HG03457 (cell line): ENCODE measurements around the gene SERPINI1.

ENCODE experiments used
- ATAC-seq: cut with Tn5 transposase; IDR thresholded peaks from one replicate; pipeline ENCODE4 v1.9.1; 2021; ENCODE audit warnings: moderate number of reproducible peaks; ENCODE audit not compliant: unreplicated experiment

SERPINI1 gene

DNA sequence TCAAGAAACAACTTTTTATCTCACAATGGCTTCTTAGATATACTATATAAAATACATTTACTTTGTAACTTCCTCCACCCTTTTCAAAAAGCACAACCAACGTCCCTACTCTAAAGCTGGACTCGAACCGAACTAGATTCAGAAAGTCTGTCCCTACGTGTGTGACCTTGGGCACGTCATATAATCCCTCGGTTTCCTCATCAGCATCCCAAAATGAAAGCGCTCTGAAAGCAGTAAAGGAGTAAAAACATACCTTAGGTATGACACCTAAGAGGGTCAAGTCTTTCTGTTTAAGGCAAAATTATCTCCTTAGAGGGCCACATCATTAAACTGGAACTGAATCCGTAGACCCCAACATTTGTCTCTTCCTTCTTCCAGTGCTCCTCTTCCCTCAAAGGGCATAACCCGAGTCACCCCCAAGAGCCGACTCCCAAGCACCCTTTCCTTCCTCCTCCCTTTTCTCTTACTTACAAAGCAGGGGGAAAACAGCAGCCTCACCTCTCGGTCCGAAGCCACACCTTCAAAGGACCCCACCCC, 1.5 kb upstream of the SERPINI1 start:
- ATAC-seq, result no peak

DNA sequence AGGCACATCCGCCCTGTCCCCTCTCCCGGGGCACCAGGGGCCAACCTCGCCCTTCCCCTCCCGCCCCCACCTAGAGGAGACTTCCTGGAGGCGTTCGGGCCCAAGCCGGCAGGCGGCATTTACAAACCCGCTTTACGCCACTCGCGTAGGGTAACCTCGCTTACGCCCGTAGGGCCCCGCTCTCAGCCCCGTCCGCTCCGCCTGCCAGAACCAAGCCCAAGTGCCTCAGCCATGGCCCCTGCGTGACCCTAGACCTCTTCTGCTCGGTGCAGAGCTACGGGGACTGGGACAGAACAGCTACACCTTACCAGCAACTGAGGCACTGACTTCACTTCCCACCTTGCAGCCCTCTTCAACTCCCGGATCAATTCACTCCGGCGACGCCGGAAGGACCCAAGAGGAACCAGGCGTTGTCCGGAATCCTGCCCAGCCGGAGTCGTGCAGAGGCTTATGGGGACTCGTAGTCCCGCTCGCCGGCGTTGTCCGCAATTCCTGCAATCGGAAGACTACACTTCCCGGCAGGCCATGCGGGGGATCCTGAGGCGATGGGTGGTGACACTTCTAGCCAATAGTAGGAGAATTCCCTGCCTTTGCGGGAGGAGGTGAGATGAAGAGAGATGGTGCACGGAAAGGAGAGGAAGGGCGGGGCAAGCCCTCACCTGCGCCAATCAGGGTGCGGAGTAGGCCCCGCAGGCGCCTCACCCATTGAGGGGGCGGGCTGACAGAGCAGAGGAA, 856 bp upstream of the SERPINI1 start, which contains the start of gene PDCD10:
TSS of gene PDCD10 (minus strand) at position 395 of the 735 bp plus-strand sequence. CDS start 14,735 bp downstream, outside the sequence.
- peak; percentile 90 for ATAC-seq

DNA sequence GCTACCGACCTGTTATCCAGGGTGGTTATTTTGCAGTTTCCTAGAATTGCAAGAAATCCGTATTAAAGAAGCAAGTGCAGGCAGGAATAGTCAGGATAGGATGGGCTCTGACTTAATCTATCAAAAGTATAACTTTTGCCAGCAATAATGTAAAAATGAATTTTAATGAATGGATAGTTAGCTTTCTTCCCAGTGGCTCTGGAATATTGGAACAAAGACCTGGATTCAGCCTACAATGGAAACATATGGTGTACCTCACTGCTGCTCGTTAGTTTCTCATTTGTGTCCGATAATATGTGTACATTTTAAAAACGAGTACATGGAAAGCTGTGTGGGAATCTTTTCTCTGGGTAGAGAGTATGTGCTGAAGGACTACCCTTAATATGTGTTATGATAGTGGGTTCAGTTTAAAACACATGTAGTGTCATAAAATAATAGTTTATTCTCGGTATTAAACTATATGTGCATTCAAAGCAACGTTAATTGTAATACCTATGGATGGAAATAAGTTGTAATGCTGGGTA, 805 bp downstream of the SERPINI1 start:
- ATAC-seq, result no peak

DNA sequence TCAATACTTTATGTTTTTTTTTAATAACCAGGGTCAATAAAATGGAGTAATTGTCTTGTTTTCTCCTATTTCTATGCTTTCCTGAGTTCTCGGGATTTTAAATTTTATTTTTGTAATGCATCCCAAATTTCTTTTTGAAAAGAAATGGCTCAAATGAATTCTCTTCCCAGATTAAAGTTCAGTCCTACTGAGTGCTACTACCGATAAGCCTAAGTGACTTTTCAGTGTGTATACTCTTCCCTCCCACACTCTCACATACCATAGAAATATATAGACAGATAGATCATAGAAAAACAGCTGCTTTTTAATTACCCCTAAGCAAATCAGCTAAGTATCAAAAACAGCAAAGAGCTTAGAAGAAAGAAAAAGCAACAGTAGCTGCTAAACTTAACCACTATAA, 1.5 kb downstream of the SERPINI1 start:
- no peak for ATAC-seq

DNA sequence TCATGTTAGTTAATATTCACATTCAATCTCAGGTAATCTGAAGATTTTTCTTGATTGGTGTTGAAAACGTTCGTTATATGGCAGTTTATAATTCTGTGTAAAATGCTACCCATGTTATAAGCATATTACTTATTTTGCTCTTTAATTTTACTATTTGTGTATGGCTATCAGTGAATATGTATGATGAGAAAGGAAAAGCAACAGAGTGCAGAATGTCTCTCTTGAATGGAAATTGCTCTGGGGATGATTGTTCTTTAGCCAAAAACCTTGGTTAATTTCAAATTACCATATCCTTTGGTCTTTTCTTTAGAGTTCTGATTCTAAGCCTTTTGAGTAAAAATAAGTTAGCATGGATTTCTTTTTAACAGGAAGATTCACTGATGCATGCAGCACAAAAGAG, 2.5 kb downstream of the SERPINI1 start:
- ATAC-seq, result no peak

DNA sequence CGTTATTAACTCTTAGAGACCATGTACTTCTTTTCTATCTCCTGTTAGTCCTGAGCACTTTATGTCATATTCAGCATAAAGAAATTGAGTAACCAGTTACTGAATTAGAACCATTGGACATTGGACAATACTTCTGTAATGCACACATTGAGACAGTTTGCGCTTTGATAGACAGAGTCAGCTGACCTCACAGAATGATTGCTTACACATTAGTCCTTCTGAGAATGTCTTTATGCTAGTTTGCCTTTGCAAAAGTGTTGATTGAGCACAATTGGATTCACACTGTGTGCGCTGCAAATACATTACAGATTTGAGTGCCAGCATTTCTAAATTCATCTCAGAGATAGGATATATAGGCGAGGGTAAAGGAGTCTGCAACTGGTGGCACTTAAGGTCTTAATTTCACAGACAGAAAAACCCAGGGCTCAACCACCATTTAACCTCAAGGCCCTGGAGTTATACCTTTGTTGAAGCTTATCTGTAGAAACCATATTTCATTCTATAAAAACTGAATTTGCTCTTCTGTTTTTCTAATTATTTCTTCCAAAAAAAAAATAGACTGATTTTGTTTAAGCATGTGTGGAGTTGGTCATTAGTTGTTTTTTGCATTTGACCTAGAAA, 3.8 kb downstream of the SERPINI1 start:
- no peak for ATAC-seq

DNA sequence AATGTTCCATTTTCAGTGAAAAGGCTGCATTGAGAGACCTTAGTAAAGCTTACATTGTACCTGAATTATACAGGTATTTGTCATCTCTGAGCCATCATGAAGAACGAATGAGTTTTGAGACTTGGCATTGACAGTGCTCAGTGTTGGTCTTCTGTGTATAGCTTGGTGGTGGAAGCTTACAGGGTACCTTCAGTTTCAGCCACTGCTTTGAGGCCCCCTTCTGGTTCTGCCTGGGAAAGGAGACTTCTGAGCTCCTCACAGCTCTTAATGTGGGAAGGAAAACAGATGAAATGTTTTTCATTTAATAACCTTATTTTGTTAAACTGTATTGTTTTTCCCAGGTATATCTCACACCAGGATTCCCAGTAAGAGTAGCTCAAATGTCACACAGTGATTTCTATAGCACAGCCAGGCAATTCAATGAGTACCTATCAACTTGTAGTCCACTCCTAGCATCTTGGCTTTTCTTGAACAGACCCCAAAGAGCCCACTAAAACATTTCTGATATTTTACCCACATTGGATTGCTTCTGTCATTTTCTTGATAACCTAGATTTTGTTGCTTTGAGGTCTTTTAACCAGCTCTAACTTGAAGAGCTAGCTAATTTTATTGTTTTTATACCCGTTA, 5.6 kb downstream of the SERPINI1 start:
- ATAC-seq, result peak; percentile 88

DNA sequence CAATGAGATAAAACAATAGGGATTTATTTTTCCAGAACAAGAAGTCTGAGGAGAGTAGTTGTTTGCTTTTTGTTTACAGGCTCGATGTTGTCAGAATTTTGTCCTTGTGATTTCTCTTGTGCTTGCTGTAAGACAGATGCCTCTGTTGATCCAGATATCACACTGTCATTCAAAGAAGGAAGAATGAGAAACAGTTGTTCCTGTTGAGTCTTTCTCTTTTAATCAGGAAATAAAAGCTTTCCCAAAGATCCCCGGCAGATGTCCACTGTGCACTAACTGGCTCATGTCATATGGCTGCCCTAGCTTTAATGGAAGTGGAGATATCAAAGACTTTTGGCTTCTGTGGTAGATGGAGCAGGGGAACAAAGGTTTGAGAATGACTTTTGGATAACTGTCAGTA, 6.8 kb downstream of the SERPINI1 start:
- no peak for ATAC-seq

DNA sequence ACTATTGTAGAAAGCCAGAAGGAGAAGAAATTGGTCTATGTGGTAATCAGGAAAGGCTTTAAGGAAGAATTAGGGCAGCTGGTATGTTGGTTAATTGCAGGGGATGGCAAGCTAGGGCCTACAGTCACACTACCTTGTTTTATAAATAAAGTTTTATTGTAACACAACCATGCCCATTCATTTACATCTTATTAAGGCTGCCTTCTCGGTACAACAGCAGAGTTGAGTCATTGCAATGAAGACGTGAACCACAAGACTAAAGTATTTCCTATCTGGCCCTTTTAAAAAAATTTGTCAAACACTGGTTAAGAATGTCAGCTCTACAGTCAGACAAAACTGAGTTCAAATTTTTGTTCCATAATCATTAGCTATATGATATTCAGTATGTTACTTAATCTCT, 8.3 kb downstream of the SERPINI1 start:
- ATAC-seq, result no peak

DNA sequence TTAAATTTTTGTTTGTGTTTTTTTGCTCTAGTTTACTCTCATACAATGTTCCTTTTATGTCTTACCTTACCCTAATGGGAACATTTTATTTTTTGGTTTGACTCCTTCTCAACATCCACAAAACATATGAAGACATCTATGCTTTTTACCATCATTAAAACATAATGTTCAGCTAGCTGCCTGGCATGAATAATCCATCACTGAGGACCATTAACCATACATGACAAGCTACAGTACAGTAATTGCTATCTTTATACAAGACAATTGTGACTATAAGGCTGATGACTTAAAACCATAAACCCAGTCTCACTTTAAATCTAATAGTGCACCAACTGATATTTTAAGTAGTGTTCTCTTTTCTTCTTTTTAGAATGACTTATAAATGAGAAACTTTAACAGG, 13.7 kb downstream of the SERPINI1 start:
- ATAC-seq, result no peak

DNA sequence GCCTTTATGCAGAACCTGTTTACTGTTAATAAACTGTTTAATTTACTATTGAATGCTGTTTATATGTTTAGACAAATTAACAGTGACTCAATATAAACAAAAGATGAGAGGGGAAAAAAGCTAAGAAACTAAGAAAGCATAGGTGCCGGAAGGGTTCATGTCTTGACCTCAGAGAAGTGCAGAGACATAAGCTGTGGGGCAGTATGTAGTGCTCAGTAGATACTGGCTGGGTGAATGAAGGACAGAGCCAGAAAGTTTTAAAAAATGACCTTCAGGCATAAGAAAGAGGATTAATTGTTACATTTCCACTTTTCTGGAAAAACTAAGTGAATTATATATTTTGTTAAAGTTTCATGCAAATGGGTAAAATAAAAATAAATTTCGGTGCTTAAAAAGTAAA, 14.2 kb downstream of the SERPINI1 start:
- ATAC-seq, result no peak

DNA sequence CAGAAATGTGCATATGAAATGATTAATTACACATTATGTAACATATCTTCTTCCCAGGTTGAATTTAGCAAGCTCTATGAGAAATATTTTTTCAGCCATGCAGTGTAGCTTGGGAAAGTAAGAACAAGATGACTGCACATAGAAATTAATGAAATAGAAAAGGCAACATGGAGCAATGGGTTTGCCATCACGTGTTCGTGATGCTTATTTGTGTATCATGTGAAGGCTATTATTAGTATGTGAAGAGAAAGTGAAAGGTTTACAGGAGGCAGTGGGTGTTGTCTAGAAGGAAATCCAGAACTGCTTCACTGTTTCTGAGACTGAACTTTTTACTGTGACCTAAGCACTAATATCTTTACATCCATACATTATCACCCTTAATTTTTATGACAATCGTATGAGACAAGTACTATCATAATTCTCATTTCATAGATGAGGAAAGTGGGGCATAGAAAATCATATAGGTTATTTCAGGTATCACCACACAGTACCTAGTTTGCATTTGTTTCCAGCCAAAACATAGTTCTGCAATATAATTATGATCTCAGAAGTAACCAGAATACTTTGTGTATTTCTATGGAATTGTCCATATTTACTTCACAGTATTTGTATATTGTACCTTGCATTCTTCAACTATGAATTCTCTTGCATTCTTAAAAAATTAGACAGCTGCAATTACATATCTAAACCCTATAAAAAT, 14.9 kb downstream of the SERPINI1 start:
- peak; percentile 98 for ATAC-seq

DNA sequence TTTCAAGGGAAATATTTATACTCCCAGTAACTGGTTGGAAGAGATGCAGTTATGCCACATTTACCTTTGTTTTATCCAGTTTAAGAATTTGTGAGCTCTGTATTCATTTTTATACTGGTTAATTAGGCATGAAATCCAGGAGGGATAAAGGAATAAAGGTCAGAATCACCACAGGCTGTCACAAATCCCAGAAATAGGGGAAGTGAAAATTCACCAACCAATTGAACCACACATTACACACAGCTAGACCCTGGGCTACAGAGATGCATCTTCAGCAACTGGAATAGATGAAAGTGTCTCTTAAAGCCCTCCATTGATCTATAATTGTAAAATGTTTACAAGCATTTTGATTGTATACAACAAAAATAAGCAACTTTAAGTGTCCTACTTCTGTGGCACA, 18.5 kb downstream of the SERPINI1 start:
- no peak for ATAC-seq

DNA sequence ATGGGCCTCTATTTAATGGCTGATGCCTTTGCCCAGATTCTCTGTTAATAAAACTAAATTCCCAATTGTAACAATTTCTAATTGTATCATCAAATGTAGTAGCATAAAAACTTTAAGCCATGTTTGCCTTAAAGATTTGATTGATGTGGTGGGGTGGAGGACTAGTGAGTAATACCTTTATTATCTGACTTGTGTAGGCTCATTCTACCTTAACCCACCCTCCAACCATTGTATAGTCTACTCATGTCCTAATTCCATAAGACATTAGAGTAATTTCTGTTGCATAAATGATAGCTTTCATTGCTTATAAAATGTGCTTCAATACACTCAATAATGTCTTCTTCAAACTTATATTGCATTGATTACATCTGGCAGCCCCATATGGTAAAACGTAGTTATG, 25.8 kb downstream of the SERPINI1 start:
- no peak for ATAC-seq

DNA sequence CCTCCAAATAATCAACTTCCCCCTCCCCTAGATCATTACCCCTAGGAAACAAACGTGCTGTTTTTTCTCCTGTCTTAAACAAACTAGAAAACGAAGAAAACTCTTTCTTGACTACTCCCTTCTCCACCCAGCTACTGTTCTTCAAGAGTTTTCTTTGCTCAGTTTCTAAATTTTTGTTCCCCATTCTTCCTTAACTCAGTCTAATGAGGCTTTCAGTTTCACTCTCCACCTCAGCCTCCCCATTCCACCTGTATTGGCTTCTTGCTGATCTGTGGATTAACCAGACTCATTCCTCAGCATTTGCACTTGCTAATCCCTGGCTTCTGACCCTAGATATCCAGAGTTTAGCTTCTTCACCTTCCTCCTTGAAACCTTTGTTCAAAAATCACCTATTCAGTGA, 26.8 kb downstream of the SERPINI1 start:
- no peak for ATAC-seq

DNA sequence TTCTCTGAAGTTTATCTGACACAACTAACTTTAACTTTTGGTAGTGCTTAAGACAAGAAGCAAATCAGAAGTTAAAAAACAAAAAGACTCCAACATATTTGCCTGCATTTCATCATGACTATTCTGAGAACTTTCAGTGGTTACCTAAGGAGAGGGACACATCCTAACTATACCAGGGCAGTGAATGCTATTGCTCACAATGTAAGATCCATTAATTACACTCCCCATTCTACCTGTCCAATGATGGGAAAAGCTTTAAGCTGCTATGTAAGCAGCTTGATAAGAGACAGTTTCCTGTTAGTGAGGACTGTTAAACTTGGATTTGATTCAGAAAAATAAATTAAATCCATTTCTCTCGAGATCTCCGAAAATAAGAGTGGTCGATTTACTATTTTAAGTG, 37.5 kb downstream of the SERPINI1 start:
- ATAC-seq, result peak; percentile 38

DNA sequence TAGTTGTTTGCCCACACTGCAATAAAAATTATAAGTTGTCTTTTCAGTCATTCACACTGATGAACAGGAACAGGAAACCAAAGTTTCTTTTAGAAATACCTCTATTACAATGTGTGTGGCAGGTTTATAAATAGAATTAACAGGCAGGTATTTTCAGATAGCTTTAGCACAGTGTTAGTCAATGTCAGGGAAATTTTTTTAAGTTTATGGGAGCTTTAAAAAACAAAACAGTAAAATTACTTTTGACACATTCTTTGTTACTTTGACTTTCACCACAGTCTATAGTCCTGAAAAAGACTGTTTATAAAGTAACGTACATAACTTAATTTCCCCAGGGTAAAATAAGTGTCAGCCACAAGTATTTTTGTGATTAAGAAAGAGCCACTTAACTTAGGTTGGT, 38.1 kb downstream of the SERPINI1 start:
- peak; percentile 71 for ATAC-seq

DNA sequence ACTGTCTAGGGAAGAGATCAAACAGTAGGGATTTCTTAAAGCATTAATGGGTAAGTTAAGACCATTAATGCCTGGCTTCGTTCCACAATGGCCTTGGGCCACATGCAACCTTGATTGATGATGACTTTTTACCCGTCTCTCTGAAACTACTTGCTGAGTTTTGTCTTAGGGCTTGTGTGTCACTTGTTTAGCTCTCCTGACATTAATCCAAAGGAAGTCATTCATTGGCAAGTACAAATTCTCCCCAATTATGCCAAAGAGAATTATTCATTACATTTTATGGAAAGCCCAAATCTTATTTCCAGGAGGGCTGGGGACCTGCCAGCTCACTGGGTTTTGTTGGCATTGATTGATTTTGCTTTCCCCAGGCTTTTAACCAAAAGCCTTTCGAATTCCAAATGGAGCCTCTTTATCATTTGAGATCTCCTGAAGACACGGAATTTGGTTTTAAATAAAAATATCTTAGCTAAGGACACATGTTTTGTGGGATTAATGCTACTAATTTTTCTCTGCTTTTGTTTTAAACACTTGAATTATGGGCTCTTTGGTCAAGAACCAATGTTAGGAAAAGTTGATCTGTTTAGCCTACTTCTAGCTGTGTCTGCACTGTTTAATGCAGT, 40.7 kb downstream of the SERPINI1 start:
- ATAC-seq, result no peak

DNA sequence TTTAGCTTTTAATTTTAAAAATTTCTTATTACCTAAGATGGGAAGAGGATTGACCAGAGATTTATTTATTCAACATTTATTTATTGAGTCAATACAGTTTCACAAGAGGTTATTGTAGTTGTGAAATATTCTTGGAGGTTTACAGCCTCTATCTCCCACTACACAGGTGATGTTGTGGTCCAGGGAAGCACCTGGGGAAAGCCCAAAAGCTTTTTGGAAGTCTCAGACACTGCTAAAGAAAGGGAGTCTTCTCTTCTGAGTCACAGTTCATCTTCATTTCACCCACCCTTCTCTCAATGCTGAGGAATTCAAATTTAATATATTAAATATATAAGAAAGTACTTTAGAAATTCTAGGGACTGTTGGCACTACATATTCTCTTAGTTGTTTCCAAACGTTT, 41.8 kb downstream of the SERPINI1 start:
- no peak for ATAC-seq

DNA sequence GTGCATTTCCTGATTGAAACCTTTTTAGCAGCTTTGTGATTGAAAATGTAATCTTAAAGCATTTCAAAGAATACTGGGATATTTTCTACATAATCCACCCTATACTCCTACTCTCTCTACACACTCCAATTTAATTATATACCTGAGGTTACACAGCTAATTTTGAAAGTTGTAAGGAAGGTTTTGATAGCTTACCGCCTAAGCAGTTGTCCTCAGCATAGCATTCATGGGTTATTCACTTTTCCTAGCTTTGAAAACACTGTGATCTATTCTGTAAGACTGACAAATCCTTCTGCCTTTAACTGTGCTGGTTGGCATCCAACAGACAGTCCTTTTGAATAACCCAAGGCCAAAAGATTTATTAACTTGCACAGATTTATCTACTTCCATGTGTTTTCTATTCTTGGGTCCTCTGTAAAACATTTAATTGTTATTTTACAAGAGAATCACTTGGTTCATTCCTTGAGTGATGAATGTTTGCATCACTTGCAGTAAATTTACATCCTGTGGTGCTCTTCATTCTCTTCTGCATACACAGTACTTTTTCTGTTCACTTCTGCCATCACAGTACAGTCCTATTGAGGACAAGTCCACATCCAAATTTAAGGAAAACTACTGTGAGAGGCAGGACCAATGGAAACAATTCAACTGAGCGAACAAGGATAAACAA, 44.8 kb downstream of the SERPINI1 start:
- ATAC-seq, result no peak
